ENCODE data around the gene PHF11. TPM values are rescaled to one million over a fixed set of nuclear protein-coding genes. Genes with fewer than 3 reads are reported as not detected.

The PHF11 gene
- total RNA-seq, 1 experiment from 2014 or later = 16.0 TPM

DNA sequence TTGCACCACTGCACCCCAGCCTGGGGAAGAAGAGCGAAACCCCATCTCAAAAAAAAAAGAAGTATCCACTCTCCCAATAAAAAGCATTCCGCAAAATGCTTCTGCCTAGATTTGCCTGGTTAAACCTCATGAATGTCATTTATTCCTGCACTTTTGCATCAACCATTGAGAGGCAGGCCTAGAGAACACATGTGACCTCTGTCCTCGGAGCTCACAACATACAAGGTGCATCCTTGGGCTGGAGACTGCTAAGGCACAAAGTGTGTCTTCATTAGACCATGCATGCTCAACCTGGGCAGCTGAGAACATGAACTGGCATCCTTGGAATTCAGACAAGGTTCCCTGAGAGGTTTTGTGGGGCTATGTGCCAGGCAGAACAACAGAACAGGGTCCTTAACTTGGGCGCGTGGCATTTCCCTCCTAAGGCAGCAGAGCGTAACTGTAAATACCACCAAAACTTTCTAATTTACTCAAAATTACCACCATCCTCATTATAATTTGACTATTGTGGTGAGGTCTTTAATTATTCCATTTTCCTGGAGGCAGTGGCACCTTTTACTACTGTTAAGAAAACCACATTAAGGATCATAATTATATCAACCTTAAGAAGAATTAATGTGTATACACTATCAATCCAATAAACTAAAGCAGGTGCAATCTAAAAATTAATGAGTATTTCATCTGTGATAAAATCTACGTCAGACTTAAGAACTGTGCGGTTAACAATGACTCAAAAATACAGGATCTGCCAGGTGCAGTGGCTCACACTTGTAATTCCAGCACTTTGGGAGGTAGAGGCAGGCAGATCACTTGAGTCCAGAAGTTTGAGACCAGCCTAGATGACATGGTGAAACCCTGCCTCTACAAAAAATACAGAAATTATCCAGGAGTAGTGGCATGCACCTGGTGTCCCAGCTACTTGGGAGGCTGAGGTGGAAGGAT is 75.8 kb downstream of the PHF11 start:
- BruUV-seq (replicated peaks) = no TSS peak
- POLR2A ChIA-PET (ENCODE audit: low non-redundant PET) = no interaction called here
- CTCF ChIA-PET = no interaction called here

More for the DNA sequence above, 75.8 kb downstream of the PHF11 start:
- H3K36me3 ChIP-seq (ENCODE audit: insufficient read depth, low read length, poor library complexity, severe bottlenecking) = no peaks in the 10 kb centered on the region
- no peaks in the 10 kb centered on the region for H3K27me3 ChIP-seq (replicated peaks; ENCODE audit: insufficient read depth, low read depth, low read length, poor library complexity)
- intact Hi-C loops (cut with micrococcal nuclease; ENCODE audit: unreplicated experiment) = no loop called here
- TF ChIP-seq EZH2 (IDR thresholded peaks at IDR 0.05; ENCODE audit: borderline replicate concordance, low read depth, low read length, poor library complexity, severe bottlenecking) = no peak
- TF ChIP-seq, protein P1, sequence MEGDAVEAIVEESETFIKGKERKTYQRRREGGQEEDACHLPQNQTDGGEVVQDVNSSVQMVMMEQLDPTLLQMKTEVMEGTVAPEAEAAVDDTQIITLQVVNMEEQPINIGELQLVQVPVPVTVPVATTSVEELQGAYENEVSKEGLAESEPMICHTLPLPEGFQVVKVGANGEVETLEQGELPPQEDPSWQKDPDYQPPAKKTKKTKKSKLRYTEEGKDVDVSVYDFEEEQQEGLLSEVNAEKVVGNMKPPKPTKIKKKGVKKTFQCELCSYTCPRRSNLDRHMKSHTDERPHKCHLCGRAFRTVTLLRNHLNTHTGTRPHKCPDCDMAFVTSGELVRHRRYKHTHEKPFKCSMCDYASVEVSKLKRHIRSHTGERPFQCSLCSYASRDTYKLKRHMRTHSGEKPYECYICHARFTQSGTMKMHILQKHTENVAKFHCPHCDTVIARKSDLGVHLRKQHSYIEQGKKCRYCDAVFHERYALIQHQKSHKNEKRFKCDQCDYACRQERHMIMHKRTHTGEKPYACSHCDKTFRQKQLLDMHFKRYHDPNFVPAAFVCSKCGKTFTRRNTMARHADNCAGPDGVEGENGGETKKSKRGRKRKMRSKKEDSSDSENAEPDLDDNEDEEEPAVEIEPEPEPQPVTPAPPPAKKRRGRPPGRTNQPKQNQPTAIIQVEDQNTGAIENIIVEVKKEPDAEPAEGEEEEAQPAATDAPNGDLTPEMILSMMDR (conservative IDR thresholded peaks at IDR 0.05; ENCODE audit: low read depth, low read length) = no peak
- H3K27ac ChIP-seq (ENCODE audit: low read depth, low read length, poor library complexity, severe bottlenecking) = no peak overlapping the region
- no peak for DNase-seq (ENCODE audit: low spot score)
- no peak overlapping the region for H3K4me3 ChIP-seq (ENCODE audit: low read depth, low read length, poor library complexity, severe bottlenecking)
- H3K9me3 ChIP-seq (ENCODE audit: low read depth, low read length, poor library complexity, severe bottlenecking) = no peaks in the 10 kb centered on the region
- no peaks in the 10 kb centered on the region for H3K4me1 ChIP-seq (ENCODE audit: insufficient read depth, low read length, poor library complexity, severe bottlenecking)

Other genes starting within 250 kb of the PHF11 start
- gene CDADC1, start 248.0 kb upstream of the PHF11 start, total RNA-seq (2021) = 19.2 and 24.2 TPM in 2 replicates
- 3.6 and 4.0 TPM in 2 replicates for gene CAB39L, start 51.9 kb upstream of the PHF11 start, total RNA-seq (2021)
- 3.8 and 5.1 TPM in 2 replicates for gene SETDB2, start 51.7 kb upstream of the PHF11 start, total RNA-seq (2021)
- 12.7 and 18.4 TPM in 2 replicates for gene RCBTB1, start 89.6 kb downstream of the PHF11 start, total RNA-seq (2021)
- gene ARL11, start 132.6 kb downstream of the PHF11 start, total RNA-seq (2021) = not detected in 2 replicates
- 64.1 and 66.5 TPM in 2 replicates for gene EBPL, start 195.5 kb downstream of the PHF11 start, total RNA-seq (2021)